ENCODE measurements around the gene FRMD6.

DNA sequence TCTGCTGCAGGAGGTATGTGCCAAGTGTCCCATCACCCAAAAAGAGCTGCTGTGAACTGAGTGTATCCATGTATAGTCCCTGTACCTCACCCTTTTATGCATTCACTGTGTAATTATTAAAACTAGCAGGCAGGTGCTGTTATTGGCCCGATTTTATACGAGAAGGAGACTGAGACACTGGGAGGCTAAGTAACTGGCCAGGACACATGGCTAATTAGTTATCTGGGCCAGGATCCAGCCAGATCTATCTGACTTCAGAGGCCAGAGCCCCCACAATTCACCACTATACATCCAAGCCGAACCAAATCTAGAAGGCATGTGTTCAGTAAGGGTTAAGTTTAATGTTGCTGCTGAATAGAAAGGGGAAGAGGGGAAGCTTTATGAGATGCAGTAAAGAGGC, 73.4 kb downstream of the FRMD6 start:
- TF ChIP-seq POLR2A (IDR thresholded peaks at IDR 0.05; ENCODE audit: low read length), result no peak
- TF ChIP-seq GATA1 (IDR thresholded peaks at IDR 0.05; ENCODE audit: low read depth, low read length), result no peak

All from erythroblast (primary cell).